22Rv1 (cell line): ENCODE results near the gene PRKCE.

ENCODE experiments used
- ZFX ChIP-seq: fragments of 450-650 bp; IDR thresholded peaks from 2 replicates; pipeline ENCODE4 v1.6.1; 2017; ENCODE audit warnings: antibody characterized with exemption, borderline replicate concordance
- TF ChIP-seq, protein P1 (sequence below): fragments of 450-650 bp; IDR thresholded peaks from 2 replicates; pipeline ENCODE4 v1.5.1; 2017; ENCODE audit warnings: mild to moderate bottlenecking

DNA sequence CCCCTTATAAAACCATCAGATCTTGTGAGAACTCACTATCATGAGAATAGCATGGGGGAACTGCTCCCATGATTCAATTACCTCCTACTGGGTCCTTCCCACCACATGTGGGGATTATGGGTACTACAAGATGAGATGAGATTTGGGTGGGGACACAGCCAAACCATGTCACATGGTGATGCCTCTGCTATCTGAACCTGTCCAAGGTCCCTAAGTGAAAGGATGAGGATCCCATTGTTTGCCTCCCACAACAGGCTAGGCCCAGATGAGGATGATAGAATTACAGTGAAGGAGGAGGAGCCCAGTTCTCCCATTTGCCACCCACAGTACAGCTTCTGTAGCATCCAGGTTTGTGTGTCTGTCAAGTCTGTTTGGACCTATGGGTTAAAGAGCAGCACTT lies 65.4 kb downstream of the PRKCE start:
- TF ChIP-seq, protein P1, sequence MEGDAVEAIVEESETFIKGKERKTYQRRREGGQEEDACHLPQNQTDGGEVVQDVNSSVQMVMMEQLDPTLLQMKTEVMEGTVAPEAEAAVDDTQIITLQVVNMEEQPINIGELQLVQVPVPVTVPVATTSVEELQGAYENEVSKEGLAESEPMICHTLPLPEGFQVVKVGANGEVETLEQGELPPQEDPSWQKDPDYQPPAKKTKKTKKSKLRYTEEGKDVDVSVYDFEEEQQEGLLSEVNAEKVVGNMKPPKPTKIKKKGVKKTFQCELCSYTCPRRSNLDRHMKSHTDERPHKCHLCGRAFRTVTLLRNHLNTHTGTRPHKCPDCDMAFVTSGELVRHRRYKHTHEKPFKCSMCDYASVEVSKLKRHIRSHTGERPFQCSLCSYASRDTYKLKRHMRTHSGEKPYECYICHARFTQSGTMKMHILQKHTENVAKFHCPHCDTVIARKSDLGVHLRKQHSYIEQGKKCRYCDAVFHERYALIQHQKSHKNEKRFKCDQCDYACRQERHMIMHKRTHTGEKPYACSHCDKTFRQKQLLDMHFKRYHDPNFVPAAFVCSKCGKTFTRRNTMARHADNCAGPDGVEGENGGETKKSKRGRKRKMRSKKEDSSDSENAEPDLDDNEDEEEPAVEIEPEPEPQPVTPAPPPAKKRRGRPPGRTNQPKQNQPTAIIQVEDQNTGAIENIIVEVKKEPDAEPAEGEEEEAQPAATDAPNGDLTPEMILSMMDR = no peak
- no peak for TF ChIP-seq ZFX
